H1 (cell line): Measurements from ENCODE around the gene UPF3B. TPM values are rescaled to one million over a fixed set of nuclear protein-coding genes. Genes with fewer than 3 reads are reported as not detected.

Experiments used
- CTCF ChIA-PET: fragments of 300-600 bp; sonication (Branson Sonifier 250); formaldehyde crosslinking; loops from one replicate; lab custom pipeline; 2021; ENCODE audit not compliant: partially characterized antibody; lab: Charles Lee
- POLR2A ChIA-PET: fragments of 300-600 bp; sonication (Branson Sonifier 250); formaldehyde crosslinking; loops from one replicate; lab custom pipeline; 2021; ENCODE audit warnings: inconsistent platforms; ENCODE audit not compliant: partially characterized antibody; lab: Charles Lee
- DNase-seq, 2 experiments: peaks; one replicate each; pipeline versions ENCODE4 v3.0.0 to v3.0.0-alpha.2; 2010 to 2022; ENCODE audit warnings: low spot score in 2 of 2, low read depth in 1 of 2, mixed read lengths in 1 of 2
- FAIRE-seq: peaks from 2 replicates; lab custom pipeline; 2011; peaks lifted over from hg19 to GRCh38; lab: Jason Lieb, UNC
- H2AFZ ChIP-seq: 2 replicates; pipeline ENCODE4 v1.8.1; 2012; ENCODE audit warnings: low read length, inconsistent platforms
- H2AK5ac ChIP-seq: 2 replicates; pipeline ENCODE4 v1.6.1; 2013; ENCODE audit warnings: low read depth, low read length
- H2BK120ac ChIP-seq: replicated peaks from 2 replicates; pipeline ENCODE3; 2013; ENCODE audit warnings: low read depth, low read length, inconsistent platforms
- H2BK12ac ChIP-seq: 2 replicates; pipeline ENCODE4 v1.6.1; 2013; ENCODE audit warnings: low read depth, low read length
- H2BK15ac ChIP-seq: 2 replicates; pipeline ENCODE4 v1.6.1; 2013; ENCODE audit warnings: low read length
- H2BK20ac ChIP-seq: 2 replicates; pipeline ENCODE4 v1.6.1; 2013; ENCODE audit warnings: low read length
- H2BK5ac ChIP-seq: 2 replicates; pipeline ENCODE4 v1.6.1; 2013; ENCODE audit warnings: low read depth, low read length
- H3K14ac ChIP-seq: 2 replicates; pipeline ENCODE4 v1.6.1; 2013; ENCODE audit warnings: inconsistent platforms; ENCODE audit not compliant: insufficient read length
- H3K18ac ChIP-seq: 2 replicates; pipeline ENCODE4 v1.6.1; 2013; ENCODE audit warnings: low read length; ENCODE audit errors: extremely low read depth
- H3K23ac ChIP-seq: 2 replicates; pipeline ENCODE4 v1.6.1; 2013; ENCODE audit warnings: inconsistent platforms; ENCODE audit not compliant: insufficient read length
- H3K23me2 ChIP-seq: 2 replicates; pipeline ENCODE4 v1.6.1; 2013; ENCODE audit warnings: low read depth, low read length
- H3K27ac ChIP-seq: 2 replicates; pipeline ENCODE4 v1.6.1; 2011; ENCODE audit warnings: low read depth, low read length, inconsistent platforms
- H3K27me3 ChIP-seq, 4 experiments: replicated peaks in 1 of 4; 1 replicate in 1 of 4; 2 replicates in 3 of 4; pipeline versions ENCODE4 v1.6.1 to v1.8.1; 2011 to 2013; ENCODE audit warnings: low read length in 3 of 4, mild to moderate bottlenecking in 3 of 4, inconsistent platforms in 2 of 4, mixed read lengths in 2 of 4, moderate library complexity in 1 of 4; ENCODE audit not compliant: control insufficient read depth in 3 of 4, insufficient read depth in 3 of 4; ENCODE audit errors: extremely low read depth in 1 of 4
- H3K36me3 ChIP-seq, 4 experiments: 2 replicates each; pipeline versions ENCODE4 v1.6.1 to v1.8.1; 2011 to 2013; ENCODE audit warnings: mild to moderate bottlenecking in 4 of 4, low read length in 3 of 4, moderate library complexity in 2 of 4, control low read depth in 1 of 4, inconsistent platforms in 1 of 4; ENCODE audit not compliant: insufficient read depth in 4 of 4, control insufficient read depth in 2 of 4
- H3K4ac ChIP-seq: replicated peaks from 2 replicates; pipeline ENCODE3; 2013; ENCODE audit warnings: low read length, low read depth, mixed read lengths, inconsistent platforms; ENCODE audit not compliant: insufficient read length
- H3K4me1 ChIP-seq, 4 experiments: replicated peaks in 1 of 4; 1 replicate in 1 of 4; 2 replicates in 3 of 4; pipeline versions ENCODE4 v1.6.1 to v1.8.1; 2011 to 2013; ENCODE audit warnings: low read length in 3 of 4, inconsistent platforms in 2 of 4, mixed read lengths in 1 of 4; ENCODE audit not compliant: insufficient read depth in 4 of 4, control insufficient read depth in 3 of 4
- H3K4me2 ChIP-seq, 2 experiments: 2 replicates each; pipeline versions ENCODE4 v1.6.1 to v1.8.1; 2011 to 2013; ENCODE audit warnings: low read depth in 2 of 2, low read length in 2 of 2, control low read depth in 1 of 2, inconsistent platforms in 1 of 2, mild to moderate bottlenecking in 1 of 2; ENCODE audit not compliant: insufficient read depth in 1 of 2
- H3K4me3 ChIP-seq, 4 experiments: fragments of 200-600, 300-600 bp in 1 of 4; sonication (generic), shearing (Covaris generic), sonication (Bioruptor Twin) in 1 of 4; 2 replicates each; pipeline versions ENCODE4 v1.5.1 to v1.8.1; 2011 to 2016; ENCODE audit warnings: low read length in 4 of 4, low read depth in 3 of 4, control low read depth in 2 of 4, inconsistent platforms in 2 of 4, mild to moderate bottlenecking in 2 of 4, mixed read lengths in 1 of 4, moderate library complexity in 1 of 4; ENCODE audit not compliant: insufficient read depth in 2 of 4; ENCODE audit errors: extremely low read depth in 1 of 4
- H3K56ac ChIP-seq: replicated peaks from 2 replicates; pipeline ENCODE3; 2013; ENCODE audit warnings: low read depth, mild to moderate bottlenecking, mixed read lengths, low read length, inconsistent platforms; ENCODE audit not compliant: insufficient read length
- H3K79me1 ChIP-seq: 2 replicates; pipeline ENCODE4 v1.6.1; 2013; ENCODE audit warnings: low read depth, low read length, control low read depth
- H3K79me2 ChIP-seq, 2 experiments: 2 replicates each; pipeline versions ENCODE4 v1.6.1 to v1.8.1; 2012 to 2013; ENCODE audit warnings: low read length in 2 of 2, mild to moderate bottlenecking in 2 of 2, inconsistent platforms in 1 of 2; ENCODE audit not compliant: insufficient read depth in 2 of 2, control insufficient read depth in 1 of 2
- H3K9ac ChIP-seq, 4 experiments: replicated peaks in 1 of 4; 1 replicate in 1 of 4; 2 replicates in 3 of 4; pipeline versions ENCODE4 v1.6.1 to v1.8.1; 2011 to 2013; ENCODE audit warnings: low read depth in 3 of 4, low read length in 3 of 4, control low read depth in 2 of 4, mild to moderate bottlenecking in 2 of 4, moderate library complexity in 2 of 4, inconsistent platforms in 1 of 4; ENCODE audit errors: extremely low read depth in 1 of 4
- H3K9me3 ChIP-seq, 2 experiments: 2 replicates each; pipeline versions ENCODE4 v1.6.1 to v1.8.1; 2012 to 2013; ENCODE audit warnings: mild to moderate bottlenecking in 2 of 2, moderate library complexity in 2 of 2, control low read depth in 1 of 2, inconsistent platforms in 1 of 2, low read depth in 1 of 2, low read length in 1 of 2, mixed read lengths in 1 of 2; ENCODE audit not compliant: insufficient read depth in 2 of 2
- H4K20me1 ChIP-seq, 2 experiments: replicated peaks in 1 of 2; 2 replicates each; pipeline versions ENCODE3 to v1.8.1; 2011 to 2013; ENCODE audit warnings: inconsistent platforms in 2 of 2, low read length in 2 of 2, mild to moderate bottlenecking in 1 of 2; ENCODE audit not compliant: insufficient read depth in 2 of 2, control insufficient read depth in 1 of 2
- H4K5ac ChIP-seq: 2 replicates; pipeline ENCODE4 v1.6.1; 2013; ENCODE audit warnings: low read length, low read depth, mixed read lengths, inconsistent platforms; ENCODE audit not compliant: insufficient read length
- H4K8ac ChIP-seq: 2 replicates; pipeline ENCODE4 v1.8.0; 2013; ENCODE audit warnings: mild to moderate bottlenecking, moderate library complexity, low read length, inconsistent platforms; ENCODE audit not compliant: insufficient read depth; ENCODE audit errors: extremely low read depth
- H4K91ac ChIP-seq: replicated peaks from 2 replicates; pipeline ENCODE3; 2013; ENCODE audit warnings: low read length, mixed read lengths, inconsistent platforms; ENCODE audit not compliant: insufficient read length
- BRCA1 ChIP-seq: IDR thresholded peaks from 2 replicates; pipeline ENCODE4 v1.6.1; 2012; ENCODE audit warnings: low read depth, low read length, improper control_type of control experiment
- GTF2F1 ChIP-seq: IDR thresholded peaks from 2 replicates; pipeline ENCODE4 v1.6.1; 2012; ENCODE audit warnings: low read depth, low read length, improper control_type of control experiment, borderline replicate concordance
- SIRT6 ChIP-seq: IDR thresholded peaks from one replicate; pipeline ENCODE4 v1.7.1; 2012; ENCODE audit warnings: low read length, inconsistent platforms
- SP1 ChIP-seq: IDR thresholded peaks from 2 replicates; pipeline ENCODE4 v1.6.1; 2011; ENCODE audit warnings: low read depth, low read length
- WGBS, 2 experiments: shearing (Covaris generic) in 1 of 2; methylation state at CpG; one replicate each; pipeline versions ENCODE4 v1.1.6 to v1.1.7; 2013 to 2015; ENCODE audit warnings: low lambda C conversion rate in 2 of 2, mixed read lengths in 2 of 2, inconsistent platforms in 1 of 2, low coverage in 1 of 2, missing lambda C conversion rate in 1 of 2; ENCODE audit not compliant: insufficient replicate concordance in 2 of 2, insufficient coverage in 1 of 2, insufficient read length in 1 of 2; ENCODE audit errors: extremely low coverage in 1 of 2, missing lambda C conversion rate in 1 of 2; 5-methylcytosine and 5-hydroxymethylcytosine counted together
- polyA plus RNA-seq, 7 experiments: library from polyadenylated mRNA; depleted of rRNA in 3 of 7; stranded (reverse) in 5 of 7; unstranded in 2 of 7; fragments of >200 nt in 5 of 7; fragments of 200-250 nt in 2 of 7; gene quantifications; 1 replicate in 5 of 7; 2 replicates in 1 of 7; 4 replicates in 1 of 7; pipeline versions ENCODE4 v1.2.1 to v1.2.3, GENCODE V29; 2011 to 2013; ENCODE audit warnings: missing spikeins in 2 of 7, mixed read lengths in 2 of 7
- total RNA-seq: library from RNA; stranded (reverse); fragmentation: NEBNext Ultra II Directional; extraction: Animal tissue kit (Norgen Biotek cat#: 25700); gene quantifications from 2 replicates; pipeline ENCODE4 v1.2.1, GENCODE V29; 2021

UPF3B gene
- total and polyA plus RNA-seq, 2 of the 8 experiments (the other 6 are each of a cell fraction or from before 2014, with no cell fraction given): 7.8 to 20.9 TPM

DNA sequence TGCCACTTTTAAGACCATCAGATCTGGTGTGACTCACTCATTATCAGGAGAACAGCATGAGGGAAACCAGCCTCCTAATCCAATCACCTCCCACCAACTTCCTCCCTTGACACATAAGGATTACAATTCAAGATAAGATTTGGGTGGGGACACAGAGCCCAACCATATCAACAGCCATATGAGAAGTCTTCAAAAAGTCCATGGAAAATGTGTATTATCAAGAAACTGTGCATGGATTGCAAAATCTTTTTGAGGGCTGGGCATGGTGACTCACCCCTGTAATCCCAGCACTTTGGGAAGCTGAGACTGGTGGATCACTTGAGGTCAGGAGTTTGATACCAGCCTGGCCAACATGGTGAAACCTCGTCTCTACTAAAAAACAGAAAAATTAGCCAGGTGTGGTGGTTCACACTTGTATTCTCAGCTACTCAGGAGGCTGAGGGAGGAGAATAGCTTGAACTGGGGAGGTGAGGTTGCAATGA lies 43.5 kb downstream of the UPF3B start:
- no peaks in the 10 kb centered on the region for H3K4me1 ChIP-seq
- no peak overlapping the region for H3K4ac ChIP-seq
- no peak overlapping the region for H4K5ac ChIP-seq
- no peak overlapping the region for H2BK20ac ChIP-seq
- no peak overlapping the region for H4K91ac ChIP-seq
- no peaks in the 10 kb centered on the region for H3K79me1 ChIP-seq
- no peak overlapping the region for H3K4me3 ChIP-seq
- H2BK120ac ChIP-seq: no peak overlapping the region
- ChIA-PET POLR2A (interaction anchor here (1.2 kb wide), 1 partner anchor 18 kb away, joined by 3 read pairs; the partner anchor contains the start of gene RPL39), CTCF (interaction anchor here (1.2 kb wide), 1 partner anchor 10 kb away, joined by 3 read pairs; no protein-coding TSS in a partner anchor)
- no peak overlapping the region for H3K27ac ChIP-seq
- WGBS, 2 experiments: 63% methylated on average over 1 of the region's 1 CpG; no CpG with 5 or more reads in 1 of the 2 experiments
- no peak overlapping the region for H2BK5ac ChIP-seq
- no peak overlapping the region for H2BK15ac ChIP-seq
- no peak overlapping the region for H2AK5ac ChIP-seq
- no peaks in the 10 kb centered on the region for H3K9me3 ChIP-seq
- H3K23me2 ChIP-seq: no peaks in the 10 kb centered on the region
- no peaks in the 10 kb centered on the region for H3K36me3 ChIP-seq
- H3K9ac ChIP-seq: no peak overlapping the region
- no peak overlapping the region for H3K56ac ChIP-seq
- no peak overlapping the region for H2AFZ ChIP-seq
- no peak for DNase-seq
- H4K20me1 ChIP-seq: no peaks in the 10 kb centered on the region
- H3K4me2 ChIP-seq: no peak overlapping the region
- H2BK12ac ChIP-seq: no peak overlapping the region
- H4K8ac ChIP-seq: no peak overlapping the region
- TF ChIP-seq SIRT6 (no peak), BRCA1 (no peak), SP1 (no peak), GTF2F1 (no peak)
- no peak overlapping the region for H3K23ac ChIP-seq
- no peaks in the 10 kb centered on the region for H3K27me3 ChIP-seq
- H3K14ac ChIP-seq: no peak overlapping the region
- H3K79me2 ChIP-seq: no peaks in the 10 kb centered on the region
- FAIRE-seq: no peak
- H3K18ac ChIP-seq: no peak overlapping the region
